ENCODE data around the gene SAMD10.

SAMD10 gene

GRCh38 chr20:63950701-63951397, 28.6 kb downstream of the SAMD10 start:
- CTCF ChIA-PET, result no interaction called here
- Mint-ChIP-seq H3K9me3 (peaks cover 2% of the 10 kb centered on the region), H3K27me3 (no peaks in the 10 kb centered on the region), H3K27ac (no peak overlapping the region), H3K4me3 (no peak overlapping the region), H3K4me1 (peaks cover 59% of the 10 kb centered on the region), H3K36me3 (peaks cover 7% of the 10 kb centered on the region)
- no peak for DNase-seq

DNA sequence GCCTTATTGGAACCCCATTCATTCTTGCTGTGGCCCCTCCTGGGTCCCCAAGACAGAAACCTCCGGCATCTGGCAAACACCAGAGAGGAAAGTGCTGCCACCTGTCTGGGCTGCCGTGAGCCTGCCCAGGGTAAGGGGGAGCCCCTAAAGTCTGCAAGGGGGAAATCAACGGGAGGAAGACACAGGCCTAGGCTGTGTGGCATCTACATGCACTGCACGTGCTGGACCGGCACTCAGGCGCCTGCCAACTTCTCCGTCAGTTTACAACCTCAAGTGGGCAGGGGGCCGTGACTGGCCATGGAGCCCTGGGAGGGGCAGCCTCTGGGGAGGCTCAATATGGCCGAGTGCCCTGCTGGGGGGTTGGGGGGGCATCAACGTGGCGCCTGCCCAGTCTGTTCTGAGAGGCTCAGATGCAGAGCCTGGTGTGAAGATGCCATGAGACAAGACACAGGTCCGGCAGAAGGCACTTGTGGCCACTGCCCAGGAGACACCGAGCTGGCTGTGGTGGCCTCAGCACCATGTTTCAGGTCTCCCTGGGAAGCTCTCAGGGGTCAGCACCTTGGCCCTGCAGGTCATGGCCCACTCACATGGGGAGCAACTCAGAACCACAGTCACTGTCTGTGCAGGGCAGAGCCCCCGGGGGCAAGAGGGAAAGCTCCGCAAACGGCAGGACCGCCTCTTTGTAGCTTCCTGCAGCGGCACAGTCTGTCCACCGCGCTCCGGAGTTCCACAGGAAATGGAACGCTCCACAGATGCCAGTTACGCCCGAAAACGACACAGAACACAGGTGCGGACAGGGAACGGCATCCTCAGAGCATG, 31.6 kb downstream of the SAMD10 start:
- Mint-ChIP-seq H3K4me3 (peak overlapping the region; percentile 67), H3K4me1 (peaks cover 41% of the 10 kb centered on the region), H3K27ac (peak overlapping the region; percentile 93), H3K9me3 (peaks cover 2% of the 10 kb centered on the region), H3K27me3 (no peaks in the 10 kb centered on the region), H3K36me3 (peaks cover 9% of the 10 kb centered on the region)
- CTCF ChIA-PET, result interaction anchor here (0.9 kb wide), 1 partner anchor 29 kb away, joined by 4 read pairs; no protein-coding TSS in a partner anchor
- DNase-seq, result peak; percentile 62

GRCh38 chr20:63946986-63947637, 32.3 kb downstream of the SAMD10 start:
- Mint-ChIP-seq H3K27ac (peak overlapping the region; percentile 63), H3K36me3 (peaks cover 12% of the 10 kb centered on the region), H3K27me3 (no peaks in the 10 kb centered on the region), H3K9me3 (peaks cover 2% of the 10 kb centered on the region), H3K4me1 (peaks cover 43% of the 10 kb centered on the region), H3K4me3 (no peak overlapping the region)
- DNase-seq, result no peak
- CTCF ChIA-PET, result no interaction called here

- Mint-ChIP-seq H3K4me1 (peaks cover 47% of the 10 kb centered on the region), H3K27me3 (no peaks in the 10 kb centered on the region), H3K36me3 (peaks cover 17% of the 10 kb centered on the region), H3K27ac (no peak overlapping the region), H3K9me3 (peaks cover 3% of the 10 kb centered on the region), H3K4me3 (no peak overlapping the region)
- CTCF ChIA-PET, result no interaction called here
- no peak for DNase-seq
These were observed 33.2 kb downstream of the SAMD10 start for GRCh38 chr20:63945921-63946920.

GRCh38 chr20:63945031-63945658, 34.3 kb downstream of the SAMD10 start:
- H3K4me1 Mint-ChIP-seq, result peaks cover 53% of the 10 kb centered on the region
- CTCF ChIA-PET, result no interaction called here
- peak overlapping the region; percentile 52 for H3K27ac Mint-ChIP-seq
- peaks cover 27% of the 10 kb centered on the region for H3K36me3 Mint-ChIP-seq
- H3K4me3 Mint-ChIP-seq, result no peak overlapping the region
- no peak for DNase-seq
- H3K27me3 Mint-ChIP-seq, result no peaks in the 10 kb centered on the region
- H3K9me3 Mint-ChIP-seq, result peaks cover 3% of the 10 kb centered on the region

DNA sequence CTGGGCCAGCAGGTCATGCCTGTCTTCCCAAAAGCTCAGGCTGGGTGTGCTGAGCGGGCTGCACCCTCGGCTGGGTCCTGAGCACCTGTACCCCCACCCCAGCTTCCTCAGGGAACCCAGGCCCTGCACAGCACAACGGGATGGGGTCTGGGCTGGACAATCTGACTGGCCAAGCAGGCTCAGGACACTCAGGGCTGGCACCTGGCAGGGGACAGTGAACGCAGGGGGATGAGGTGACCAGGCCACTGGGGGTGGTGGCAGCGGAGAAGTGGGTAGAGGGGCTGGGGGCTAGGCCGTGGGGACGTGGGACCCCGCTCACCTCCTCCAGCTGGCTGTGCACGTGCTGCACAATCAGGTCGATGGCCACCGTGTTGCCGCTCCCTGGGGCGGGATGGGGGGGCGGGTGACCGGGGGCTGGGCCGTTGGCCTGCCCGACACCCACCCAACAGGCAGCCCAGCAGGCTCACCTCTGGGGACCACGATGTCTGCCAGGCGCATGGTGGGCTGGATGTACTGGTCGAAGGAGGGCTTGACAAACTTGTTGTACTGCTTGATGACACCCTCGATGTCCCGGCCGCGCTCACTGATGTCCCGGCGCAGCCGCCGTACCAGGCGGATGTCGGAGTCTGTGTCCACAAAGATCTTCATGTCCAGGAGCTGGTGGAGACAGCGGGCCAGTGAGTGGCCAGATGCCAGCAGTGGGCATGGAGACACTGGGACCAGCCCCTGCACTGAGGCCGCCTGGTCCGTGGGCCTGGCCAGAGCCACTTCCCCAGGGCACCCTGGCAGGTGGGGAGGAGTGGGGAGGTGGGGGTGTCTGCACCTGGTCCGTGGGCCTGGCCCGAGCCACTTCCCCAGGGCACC, 35.1 kb downstream of the SAMD10 start:
- H3K4me1 Mint-ChIP-seq, result peaks cover 44% of the 10 kb centered on the region
- no peak overlapping the region for H3K27ac Mint-ChIP-seq
- peaks cover 31% of the 10 kb centered on the region for H3K36me3 Mint-ChIP-seq
- CTCF ChIA-PET, result no interaction called here
- no peak overlapping the region for H3K4me3 Mint-ChIP-seq
- no peak for DNase-seq
- peaks cover 3% of the 10 kb centered on the region for H3K9me3 Mint-ChIP-seq
- H3K27me3 Mint-ChIP-seq, result no peaks in the 10 kb centered on the region

GRCh38 chr20:63943808-63944077, 35.7 kb downstream of the SAMD10 start:
- Mint-ChIP-seq H3K36me3 (peaks cover 31% of the 10 kb centered on the region), H3K4me1 (peaks cover 39% of the 10 kb centered on the region), H3K9me3 (peaks cover 3% of the 10 kb centered on the region), H3K27ac (no peak overlapping the region), H3K4me3 (no peak overlapping the region), H3K27me3 (no peaks in the 10 kb centered on the region)
- no peak for DNase-seq
- CTCF ChIA-PET, result no interaction called here

- H3K27me3 Mint-ChIP-seq, result no peaks in the 10 kb centered on the region
- peaks cover 33% of the 10 kb centered on the region for H3K4me1 Mint-ChIP-seq
- H3K9me3 Mint-ChIP-seq, result peaks cover 2% of the 10 kb centered on the region
- DNase-seq, result no peak
- CTCF ChIA-PET, result no interaction called here
- H3K4me3 Mint-ChIP-seq, result no peak overlapping the region
- peak overlapping the region; percentile 45 for H3K27ac Mint-ChIP-seq
- peaks cover 29% of the 10 kb centered on the region for H3K36me3 Mint-ChIP-seq
These were observed 36.3 kb downstream of the SAMD10 start for GRCh38 chr20:63942969-63943807.

- Mint-ChIP-seq H3K9me3 (peaks cover 1% of the 10 kb centered on the region), H3K4me3 (no peak overlapping the region), H3K4me1 (peaks cover 27% of the 10 kb centered on the region), H3K27ac (peak overlapping the region; percentile 87), H3K36me3 (peaks cover 34% of the 10 kb centered on the region), H3K27me3 (no peaks in the 10 kb centered on the region)
- CTCF ChIA-PET, result no interaction called here
- peak; percentile 58 for DNase-seq
These were observed 37.0 kb downstream of the SAMD10 start for GRCh38 chr20:63942250-63942951.

GRCh38 chr20:63941282-63942081, 38.0 kb downstream of the SAMD10 start:
- H3K36me3 Mint-ChIP-seq, result peaks cover 36% of the 10 kb centered on the region
- H3K4me1 Mint-ChIP-seq, result peaks cover 21% of the 10 kb centered on the region
- DNase-seq, result peak; percentile 89
- H3K9me3 Mint-ChIP-seq, result peaks cover 1% of the 10 kb centered on the region
- CTCF ChIA-PET, result no interaction called here
- H3K27me3 Mint-ChIP-seq, result no peaks in the 10 kb centered on the region
- H3K27ac Mint-ChIP-seq, result peak overlapping the region; percentile 87
- no peak overlapping the region for H3K4me3 Mint-ChIP-seq

GRCh38 chr20:63940472-63941266, 38.8 kb downstream of the SAMD10 start:
- CTCF ChIA-PET, result no interaction called here
- peaks cover 1% of the 10 kb centered on the region for H3K9me3 Mint-ChIP-seq
- peaks cover 21% of the 10 kb centered on the region for H3K4me1 Mint-ChIP-seq
- peak overlapping the region; percentile 87 for H3K27ac Mint-ChIP-seq
- H3K27me3 Mint-ChIP-seq, result no peaks in the 10 kb centered on the region
- no peak overlapping the region for H3K4me3 Mint-ChIP-seq
- DNase-seq, result no peak
- peaks cover 41% of the 10 kb centered on the region for H3K36me3 Mint-ChIP-seq
